ENCODE results near the gene EXOC8. TPM values are rescaled to one million over a fixed set of nuclear protein-coding genes. Genes with fewer than 3 reads are reported as not detected.

The EXOC8 gene, protein sequence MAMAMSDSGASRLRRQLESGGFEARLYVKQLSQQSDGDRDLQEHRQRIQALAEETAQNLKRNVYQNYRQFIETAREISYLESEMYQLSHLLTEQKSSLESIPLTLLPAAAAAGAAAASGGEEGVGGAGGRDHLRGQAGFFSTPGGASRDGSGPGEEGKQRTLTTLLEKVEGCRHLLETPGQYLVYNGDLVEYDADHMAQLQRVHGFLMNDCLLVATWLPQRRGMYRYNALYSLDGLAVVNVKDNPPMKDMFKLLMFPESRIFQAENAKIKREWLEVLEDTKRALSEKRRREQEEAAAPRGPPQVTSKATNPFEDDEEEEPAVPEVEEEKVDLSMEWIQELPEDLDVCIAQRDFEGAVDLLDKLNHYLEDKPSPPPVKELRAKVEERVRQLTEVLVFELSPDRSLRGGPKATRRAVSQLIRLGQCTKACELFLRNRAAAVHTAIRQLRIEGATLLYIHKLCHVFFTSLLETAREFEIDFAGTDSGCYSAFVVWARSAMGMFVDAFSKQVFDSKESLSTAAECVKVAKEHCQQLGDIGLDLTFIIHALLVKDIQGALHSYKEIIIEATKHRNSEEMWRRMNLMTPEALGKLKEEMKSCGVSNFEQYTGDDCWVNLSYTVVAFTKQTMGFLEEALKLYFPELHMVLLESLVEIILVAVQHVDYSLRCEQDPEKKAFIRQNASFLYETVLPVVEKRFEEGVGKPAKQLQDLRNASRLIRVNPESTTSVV
- 19.0 and 27.9 TPM in 2 replicates for total RNA-seq

GRCh38 chr1:231337472-231338269, at the start of gene EXOC8:
Gene EXOC8, minus strand, starts transcription at chr1:231337852. Its CDS starts 107 bp downstream, at chr1:231337745.

DNA sequence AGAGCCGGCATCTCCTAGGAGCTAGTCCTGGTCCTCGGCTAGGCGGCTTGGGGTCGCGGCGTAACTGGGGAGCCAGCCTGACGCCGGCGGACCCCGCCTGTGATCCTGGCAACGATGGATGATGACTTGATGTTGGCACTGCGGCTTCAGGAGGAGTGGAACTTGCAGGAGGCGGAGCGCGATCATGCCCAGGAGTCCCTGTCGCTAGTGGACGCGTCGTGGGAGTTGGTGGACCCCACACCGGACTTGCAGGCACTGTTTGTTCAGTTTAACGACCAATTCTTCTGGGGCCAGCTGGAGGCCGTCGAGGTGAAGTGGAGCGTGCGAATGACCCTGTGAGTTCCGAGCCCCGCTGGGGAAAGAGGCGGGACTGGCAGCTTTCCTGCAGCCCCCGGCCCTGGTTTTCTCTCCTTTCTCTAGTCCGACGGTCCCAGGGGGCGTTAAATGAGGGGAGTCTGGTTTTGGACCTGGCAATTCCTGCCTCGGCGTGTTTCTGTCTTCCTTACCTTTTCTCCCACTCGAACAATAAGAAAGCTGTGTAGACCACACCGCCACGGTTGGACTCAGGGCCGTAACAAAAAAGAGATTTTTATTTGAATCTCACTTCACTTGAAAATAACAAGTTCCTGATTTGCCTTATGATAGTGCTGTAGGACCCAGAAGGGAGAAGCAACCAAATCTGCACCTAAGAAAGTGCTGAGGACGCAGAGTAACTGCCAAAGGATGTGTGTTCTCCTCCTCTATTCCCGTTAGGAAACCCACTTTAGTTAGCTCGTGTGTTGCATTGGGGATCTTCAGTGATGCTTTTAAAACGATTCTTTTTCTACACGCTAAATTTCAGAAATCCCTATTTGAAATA, 847 bp upstream of the EXOC8 start, which contains the start of gene SPRTN:
Gene SPRTN, plus strand, starts transcription at position 24 of the 859 bp plus-strand sequence. Its CDS starts 91 bp downstream, at position 115.

Other genes starting within 250 kb of the EXOC8 start
- not detected in 2 replicates for gene TRIM67, start 175.8 kb downstream of the EXOC8 start, total RNA-seq
- gene GNPAT, start 96.6 kb downstream of the EXOC8 start, total RNA-seq = 44.8 and 54.3 TPM in 2 replicates
- gene SPRTN, start 441 bp upstream of the EXOC8 start, total RNA-seq = 19.5 and 29.7 TPM in 2 replicates
- gene EGLN1, start 84.4 kb upstream of the EXOC8 start, total RNA-seq = 65.9 and 112 TPM in 2 replicates
- gene TSNAX, start 190.8 kb upstream of the EXOC8 start, total RNA-seq = 31.3 and 33.0 TPM in 2 replicates